ENCODE measurements around the gene BCKDHB.

GRCh38 chr6:80163754-80164187 lies 57.3 kb downstream of the BCKDHB start:
- no peak for TF ChIP-seq CTCF (IDR thresholded peaks at IDR 0.05)
- TF ChIP-seq POLR2A (IDR thresholded peaks at IDR 0.05), result no peak
- TF ChIP-seq POLR2AphosphoS5 (IDR thresholded peaks at IDR 0.05; ENCODE audit: insufficient read depth in 1 of 2, low read depth in 1 of 2), result peak in 1 of 2 donors; percentile 46

All from vagina (tissue), 2 donors.